Heart left ventricle (tissue), 13 donors: ENCODE results near the gene BMP10.

Experiments used
- POLR2A ChIP-seq, 2 donors: fragments of 450-650 bp; IDR thresholded peaks; one replicate each; pipeline ENCODE4 v1.6.1; 2017; ENCODE audit warnings: antibody characterized with exemption in 2 of 2, mild to moderate bottlenecking in 2 of 2, moderate library complexity in 2 of 2
- TF ChIP-seq, protein P1 (sequence below), 12 donors: fragments of 200-600 bp; sonication (generic) in 4 of 12; IDR thresholded peaks; one replicate each; pipeline versions ENCODE4 v1.5.0 to v1.8.0; 2018 to 2022; ENCODE audit warnings: antibody characterized with exemption in 12 of 12, mild to moderate bottlenecking in 5 of 12
- donor health status: ischemic (EF 13 %, LVEDD 7.1; RV severe dilation, severe dysfunction).
- donor health status: DM: no; HTN: yes; CAD: no.
- donor health status: DM: no; HTN: no; CAD: no.
- donor health status: ischemic (EF 25% LVEDD 6.9; RV normal size, moderate dysfunction).
- donor health status: ischemic (EF 25% LVEDD 5.7; RV mildly dilated, moderate dysfunction).
- donor health status: ischemic (EF 35%, LVEDD 5.7; RV mildly dilated, moderate dysfunction).
- donor health status: nonischemic (EF 11% LVEDD 7.7; RV severe dilation, severe dysfunction).
- donor health status: DM: yes; HTN: yes; CAD: no.
- donor health status: PGD.
- donor health status: ischemic (EF 29% LVEDD 5.4; RV normal size, mild dysfunction).
- donor health status: nonischemic (EF 23%, LVEDD 6.1; RV moderate dilation, normal function).

DNA sequence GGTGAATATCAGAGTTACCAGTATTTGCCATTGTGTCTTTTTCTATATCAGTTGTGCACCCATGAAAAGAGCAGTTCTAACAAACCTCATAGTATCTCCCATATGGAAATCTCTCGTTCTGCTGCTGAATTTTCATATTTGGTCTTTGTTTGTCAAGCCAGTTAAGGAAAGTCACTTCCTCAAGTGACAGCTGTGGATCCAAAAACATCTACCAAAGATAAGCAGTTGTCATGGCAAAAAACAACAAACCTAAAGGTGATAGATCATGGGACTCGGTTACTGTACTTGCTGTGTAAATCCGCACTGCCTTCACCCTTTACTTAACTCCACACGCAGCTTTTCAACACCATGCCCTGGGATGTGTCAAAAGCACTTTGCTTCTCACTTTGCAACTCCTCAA, 17.3 kb downstream of the BMP10 start:
- TF ChIP-seq, protein P1, sequence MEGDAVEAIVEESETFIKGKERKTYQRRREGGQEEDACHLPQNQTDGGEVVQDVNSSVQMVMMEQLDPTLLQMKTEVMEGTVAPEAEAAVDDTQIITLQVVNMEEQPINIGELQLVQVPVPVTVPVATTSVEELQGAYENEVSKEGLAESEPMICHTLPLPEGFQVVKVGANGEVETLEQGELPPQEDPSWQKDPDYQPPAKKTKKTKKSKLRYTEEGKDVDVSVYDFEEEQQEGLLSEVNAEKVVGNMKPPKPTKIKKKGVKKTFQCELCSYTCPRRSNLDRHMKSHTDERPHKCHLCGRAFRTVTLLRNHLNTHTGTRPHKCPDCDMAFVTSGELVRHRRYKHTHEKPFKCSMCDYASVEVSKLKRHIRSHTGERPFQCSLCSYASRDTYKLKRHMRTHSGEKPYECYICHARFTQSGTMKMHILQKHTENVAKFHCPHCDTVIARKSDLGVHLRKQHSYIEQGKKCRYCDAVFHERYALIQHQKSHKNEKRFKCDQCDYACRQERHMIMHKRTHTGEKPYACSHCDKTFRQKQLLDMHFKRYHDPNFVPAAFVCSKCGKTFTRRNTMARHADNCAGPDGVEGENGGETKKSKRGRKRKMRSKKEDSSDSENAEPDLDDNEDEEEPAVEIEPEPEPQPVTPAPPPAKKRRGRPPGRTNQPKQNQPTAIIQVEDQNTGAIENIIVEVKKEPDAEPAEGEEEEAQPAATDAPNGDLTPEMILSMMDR (IDR thresholded peaks at IDR 0.05) = no peak
- TF ChIP-seq POLR2A (IDR thresholded peaks at IDR 0.05) = no peak
